ENCODE data around the gene C4orf50. TPM values are rescaled to one million over a fixed set of nuclear protein-coding genes. Genes with fewer than 3 reads are reported as not detected.

Gene C4orf50
- polyA plus RNA-seq, 3 donors: not detected

- no peaks in the 10 kb centered on the region for H3K36me3 ChIP-seq (replicated peaks in 1 of 2; ENCODE audit: control insufficient read depth in 1 of 2, insufficient read depth in 2 of 2, low read length in 2 of 2)
- intact Hi-C loops (cut with micrococcal nuclease): no loop called here
Measured at GRCh38 chr4:5932035-5932568, 86.1 kb downstream of the C4orf50 start.

GRCh38 chr4:5931526-5931925 lies 86.7 kb downstream of the C4orf50 start:
- Mint-ChIP-seq H3K4me1 (no peaks in the 10 kb centered on the region), H3K4me3 (no peak overlapping the region), H3K27me3 (ENCODE audit: low read depth in 3 of 3) (peaks cover 10 to 14% (median 13%) of the 10 kb centered on the region in 3 donors), H3K27ac (no peak overlapping the region), H3K36me3 (no peaks in the 10 kb centered on the region), H3K9me3 (peaks cover 0 to 2% (median 0%) of the 10 kb centered on the region in 7 donors)
- Histone ChIP-seq H3K9me3 (replicated peaks in 1 of 2; ENCODE audit: control insufficient read depth in 1 of 2, insufficient read depth in 1 of 2, low read length in 2 of 2) (no peaks in the 10 kb centered on the region), H3K27me3 (ENCODE audit: control insufficient read depth in 2 of 2, insufficient read depth in 2 of 2, low read length in 2 of 2) (no peaks in the 10 kb centered on the region), H3K27ac (ENCODE audit: low read depth in 1 of 2, low read length in 2 of 2) (no peak overlapping the region), H3K4me3 (replicated peaks in 1 of 3; ENCODE audit: low read depth in 2 of 3, low read length in 3 of 3) (no peak overlapping the region), H2AFZ (ENCODE audit: insufficient read depth, low read depth, low read length, poor library complexity, severe bottlenecking) (no peak overlapping the region), H3K4me2 (replicated peaks; ENCODE audit: extremely low read depth, low read length, poor library complexity, severe bottlenecking) (no peak overlapping the region), H3K79me2 (ENCODE audit: insufficient read depth, low read length) (no peaks in the 10 kb centered on the region), H3K36me3 (replicated peaks in 1 of 2; ENCODE audit: control insufficient read depth in 1 of 2, insufficient read depth in 2 of 2, low read length in 2 of 2) (no peaks in the 10 kb centered on the region), H3K9ac (ENCODE audit: insufficient read depth, low read length, poor library complexity, severe bottlenecking) (no peak overlapping the region), H4K20me1 (ENCODE audit: insufficient read depth, low read length) (no peaks in the 10 kb centered on the region), H3K4me1 (ENCODE audit: control insufficient read depth in 1 of 2, insufficient read depth in 2 of 2, low read length in 2 of 2) (no peaks in the 10 kb centered on the region)
- no peak for TF ChIP-seq CTCF (IDR thresholded peaks at IDR 0.05)
- intact Hi-C loops (cut with micrococcal nuclease): no loop called here
- DNase-seq: no peak
- WGBS (ENCODE audit: insufficient coverage): 56% methylated on average over 7 of the region's 9 CpGs

More at GRCh38 chr4:5932035-5932568, 86.1 kb downstream of the C4orf50 start:
- H4K20me1 ChIP-seq (ENCODE audit: insufficient read depth, low read length): no peaks in the 10 kb centered on the region
- Mint-ChIP-seq H3K27ac (no peak overlapping the region), H3K4me1 (no peaks in the 10 kb centered on the region), H3K4me3 (no peak overlapping the region), H3K27me3 (ENCODE audit: low read depth in 3 of 3) (peaks cover 9 to 10% (median 10%) of the 10 kb centered on the region in 3 donors), H3K36me3 (no peaks in the 10 kb centered on the region), H3K9me3 (peaks cover 0 to 2% (median 0%) of the 10 kb centered on the region in 7 donors)
- H3K27ac ChIP-seq (ENCODE audit: low read depth in 1 of 2, low read length in 2 of 2): no peak overlapping the region
- 78% methylated on average over 9 of the region's 12 CpGs for WGBS (ENCODE audit: insufficient coverage)
- H3K4me3 ChIP-seq (replicated peaks in 1 of 3; ENCODE audit: low read depth in 2 of 3, low read length in 3 of 3): no peak overlapping the region
- no peak for TF ChIP-seq CTCF (IDR thresholded peaks at IDR 0.05)
- H2AFZ ChIP-seq (ENCODE audit: insufficient read depth, low read depth, low read length, poor library complexity, severe bottlenecking): no peak overlapping the region
- H3K79me2 ChIP-seq (ENCODE audit: insufficient read depth, low read length): no peaks in the 10 kb centered on the region
- no peaks in the 10 kb centered on the region for H3K4me1 ChIP-seq (ENCODE audit: control insufficient read depth in 1 of 2, insufficient read depth in 2 of 2, low read length in 2 of 2)
- H3K27me3 ChIP-seq (ENCODE audit: control insufficient read depth in 2 of 2, insufficient read depth in 2 of 2, low read length in 2 of 2): no peaks in the 10 kb centered on the region
- DNase-seq: no peak
- no peaks in the 10 kb centered on the region for H3K9me3 ChIP-seq (replicated peaks in 1 of 2; ENCODE audit: control insufficient read depth in 1 of 2, insufficient read depth in 1 of 2, low read length in 2 of 2)
- H3K4me2 ChIP-seq (replicated peaks; ENCODE audit: extremely low read depth, low read length, poor library complexity, severe bottlenecking): no peak overlapping the region
- H3K9ac ChIP-seq (ENCODE audit: insufficient read depth, low read length, poor library complexity, severe bottlenecking): no peak overlapping the region
